Measurements from ENCODE around the gene CNTNAP2. TPM values are rescaled to one million over a fixed set of nuclear protein-coding genes. Genes with fewer than 3 reads are reported as not detected.
"Not testable (repeated sequence)": the region's sequence is repeated elsewhere in the genome, so short reads cannot be mapped to it uniquely, and the experiment has no call there.

CNTNAP2 gene
- total RNA-seq, 1 donor from 2014 or later: 4.2 TPM

DNA sequence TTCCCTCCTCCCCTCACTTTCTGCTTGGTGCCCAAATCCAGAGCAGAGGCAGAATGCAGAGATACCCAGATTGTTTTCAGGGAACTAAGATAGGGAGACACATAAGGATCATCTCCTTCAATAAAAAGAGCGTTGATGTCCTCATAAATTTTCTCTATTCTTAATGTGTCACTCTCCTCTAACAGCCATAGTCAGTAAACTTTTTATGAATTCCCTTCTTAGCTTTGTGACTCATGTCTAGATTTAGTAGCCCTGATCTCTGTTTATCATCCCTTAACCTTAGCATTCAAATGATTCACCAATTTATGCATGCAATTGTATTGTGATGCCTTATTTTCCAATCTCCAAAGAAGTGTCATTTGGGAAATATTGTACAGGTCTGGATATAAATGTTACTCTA is 1478.4 kb downstream of the CNTNAP2 start:
- DNase-seq (ENCODE audit: low spot score in 2 of 2, unreplicated experiment in 2 of 2): no peak
- H3K27me3 Mint-ChIP-seq (ENCODE audit: low read depth): peaks cover 8% of the 10 kb centered on the region
- H3K36me3 Mint-ChIP-seq: no peaks in the 10 kb centered on the region
- H3K4me1 Mint-ChIP-seq: no peaks in the 10 kb centered on the region
- H3K4me3 Mint-ChIP-seq: no peak overlapping the region
- no peak overlapping the region for H3K27ac Mint-ChIP-seq
- peaks cover 13% of the 10 kb centered on the region for H3K9me3 Mint-ChIP-seq
- TF ChIP-seq, protein P1, sequence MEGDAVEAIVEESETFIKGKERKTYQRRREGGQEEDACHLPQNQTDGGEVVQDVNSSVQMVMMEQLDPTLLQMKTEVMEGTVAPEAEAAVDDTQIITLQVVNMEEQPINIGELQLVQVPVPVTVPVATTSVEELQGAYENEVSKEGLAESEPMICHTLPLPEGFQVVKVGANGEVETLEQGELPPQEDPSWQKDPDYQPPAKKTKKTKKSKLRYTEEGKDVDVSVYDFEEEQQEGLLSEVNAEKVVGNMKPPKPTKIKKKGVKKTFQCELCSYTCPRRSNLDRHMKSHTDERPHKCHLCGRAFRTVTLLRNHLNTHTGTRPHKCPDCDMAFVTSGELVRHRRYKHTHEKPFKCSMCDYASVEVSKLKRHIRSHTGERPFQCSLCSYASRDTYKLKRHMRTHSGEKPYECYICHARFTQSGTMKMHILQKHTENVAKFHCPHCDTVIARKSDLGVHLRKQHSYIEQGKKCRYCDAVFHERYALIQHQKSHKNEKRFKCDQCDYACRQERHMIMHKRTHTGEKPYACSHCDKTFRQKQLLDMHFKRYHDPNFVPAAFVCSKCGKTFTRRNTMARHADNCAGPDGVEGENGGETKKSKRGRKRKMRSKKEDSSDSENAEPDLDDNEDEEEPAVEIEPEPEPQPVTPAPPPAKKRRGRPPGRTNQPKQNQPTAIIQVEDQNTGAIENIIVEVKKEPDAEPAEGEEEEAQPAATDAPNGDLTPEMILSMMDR (IDR thresholded peaks at IDR 0.05; ENCODE audit: unreplicated experiment): no peak

DNA sequence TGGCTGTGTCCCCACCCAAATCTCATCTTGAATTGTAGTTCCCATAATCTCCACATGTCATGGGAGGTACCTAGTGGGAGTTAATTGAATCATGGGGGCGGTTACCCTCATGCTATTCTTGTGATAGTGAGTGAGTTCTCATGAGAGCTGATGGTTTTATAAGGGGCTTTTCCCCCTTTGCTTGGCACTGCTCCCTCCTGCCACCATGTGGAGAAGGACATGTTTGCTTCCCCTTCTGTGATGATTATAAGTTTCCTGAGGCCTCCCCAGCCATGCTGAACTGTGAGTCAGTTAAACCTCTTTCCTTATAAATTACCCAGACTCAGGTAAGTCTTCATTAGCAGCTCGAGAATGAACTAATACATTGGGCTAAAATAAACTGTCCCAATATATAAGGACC is 1482.1 kb downstream of the CNTNAP2 start:
- not testable (repeated sequence) for H3K27ac Mint-ChIP-seq; H3K36me3 Mint-ChIP-seq; DNase-seq (ENCODE audit: low spot score in 2 of 2, unreplicated experiment in 2 of 2); H3K4me1 Mint-ChIP-seq; H3K27me3 Mint-ChIP-seq (ENCODE audit: low read depth); H3K4me3 Mint-ChIP-seq
- peaks cover 13% of the 10 kb centered on the region for H3K9me3 Mint-ChIP-seq

DNA sequence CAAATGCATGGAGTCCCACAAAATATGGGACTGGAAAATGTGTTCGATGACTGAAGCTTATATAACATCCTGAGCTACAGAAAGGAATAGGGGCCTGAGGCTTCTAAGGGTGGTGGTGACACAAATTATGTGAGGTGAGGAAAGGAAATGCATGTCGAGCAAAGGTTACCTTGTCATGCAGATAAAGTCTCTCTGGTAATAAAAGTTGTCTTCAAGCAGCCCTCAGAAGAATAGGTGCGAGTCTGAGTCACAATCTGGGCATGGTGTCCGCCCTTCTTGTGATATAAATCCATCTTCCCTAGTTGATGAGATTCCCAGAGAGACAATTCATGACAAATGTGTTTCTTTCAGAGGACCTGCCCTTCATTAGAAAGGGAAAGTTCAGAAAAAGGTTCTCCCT is 1488.7 kb downstream of the CNTNAP2 start:
- no peak overlapping the region for H3K4me3 Mint-ChIP-seq
- H3K4me1 Mint-ChIP-seq: no peaks in the 10 kb centered on the region
- H3K27me3 Mint-ChIP-seq (ENCODE audit: low read depth): peaks cover 13% of the 10 kb centered on the region
- no peak for DNase-seq (ENCODE audit: low spot score in 2 of 2, unreplicated experiment in 2 of 2)
- H3K9me3 Mint-ChIP-seq: peaks cover 8% of the 10 kb centered on the region
- no peak overlapping the region for H3K27ac Mint-ChIP-seq
- no peaks in the 10 kb centered on the region for H3K36me3 Mint-ChIP-seq
- TF ChIP-seq, protein P1 (IDR thresholded peaks at IDR 0.05; ENCODE audit: unreplicated experiment): no peak

DNA sequence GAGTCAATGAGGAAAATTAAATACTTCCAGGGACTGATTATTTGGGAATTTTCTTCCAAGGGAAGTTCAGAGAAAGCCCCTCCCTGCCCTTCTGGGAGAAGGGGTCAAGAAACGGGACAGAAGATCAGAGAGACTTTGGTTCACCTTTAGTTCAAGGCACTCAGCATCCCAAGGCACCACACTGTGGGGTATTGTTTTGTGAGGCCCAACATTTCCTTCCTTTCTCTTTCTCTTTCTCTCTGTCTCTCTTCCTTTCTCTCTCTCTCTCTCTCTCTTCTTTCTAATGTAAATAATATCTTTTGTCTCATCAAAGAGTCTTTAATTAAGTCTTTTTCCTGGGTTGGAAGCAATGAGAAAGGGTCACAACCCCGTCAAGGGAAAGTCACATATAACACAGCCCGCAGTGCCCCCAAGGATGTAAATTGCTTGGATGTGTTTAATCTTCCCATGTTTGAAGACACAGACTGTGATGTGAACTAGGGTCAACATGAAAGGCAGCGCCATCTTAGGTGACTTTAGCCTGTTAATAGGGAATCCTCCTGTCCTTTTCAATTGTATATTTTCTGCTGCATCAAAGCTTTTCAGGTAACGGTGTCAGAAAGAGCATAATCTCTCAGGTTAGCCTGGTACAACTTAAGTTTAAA is 1490.7 kb downstream of the CNTNAP2 start:
- H3K9me3 Mint-ChIP-seq: peaks cover 8% of the 10 kb centered on the region
- no peaks in the 10 kb centered on the region for H3K36me3 Mint-ChIP-seq
- H3K27ac Mint-ChIP-seq: no peak overlapping the region
- no peak overlapping the region for H3K4me3 Mint-ChIP-seq
- H3K4me1 Mint-ChIP-seq: no peaks in the 10 kb centered on the region
- DNase-seq (ENCODE audit: low spot score in 2 of 2, unreplicated experiment in 2 of 2): no peak
- H3K27me3 Mint-ChIP-seq (ENCODE audit: low read depth): peaks cover 13% of the 10 kb centered on the region
- TF ChIP-seq, protein P1 (IDR thresholded peaks at IDR 0.05; ENCODE audit: unreplicated experiment): no peak

DNA sequence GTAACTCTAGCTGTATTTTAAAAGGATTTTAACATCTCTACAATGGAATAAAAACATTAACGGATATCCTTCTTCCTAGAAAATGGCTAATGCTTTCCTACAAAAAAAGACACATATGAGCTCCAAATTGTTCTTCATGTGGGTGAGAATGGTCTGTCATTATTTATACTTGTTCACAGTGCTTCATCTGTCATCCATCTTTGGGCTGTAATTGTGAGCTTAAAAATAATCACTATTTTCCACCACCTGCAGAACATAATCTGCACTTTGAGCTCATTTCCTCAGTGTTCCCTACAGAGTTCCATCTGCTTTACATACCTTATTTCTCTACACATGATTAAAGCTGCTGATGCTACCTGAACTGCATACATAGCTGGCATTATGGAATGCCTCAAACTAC is 1494.8 kb downstream of the CNTNAP2 start:
- Mint-ChIP-seq H3K4me1 (no peaks in the 10 kb centered on the region), H3K27me3 (ENCODE audit: low read depth) (no peaks in the 10 kb centered on the region), H3K27ac (no peak overlapping the region), H3K9me3 (no peaks in the 10 kb centered on the region), H3K4me3 (no peak overlapping the region), H3K36me3 (no peaks in the 10 kb centered on the region)
- TF ChIP-seq, protein P1 (IDR thresholded peaks at IDR 0.05; ENCODE audit: unreplicated experiment): no peak
- DNase-seq (ENCODE audit: low spot score in 2 of 2, unreplicated experiment in 2 of 2): no peak

DNA sequence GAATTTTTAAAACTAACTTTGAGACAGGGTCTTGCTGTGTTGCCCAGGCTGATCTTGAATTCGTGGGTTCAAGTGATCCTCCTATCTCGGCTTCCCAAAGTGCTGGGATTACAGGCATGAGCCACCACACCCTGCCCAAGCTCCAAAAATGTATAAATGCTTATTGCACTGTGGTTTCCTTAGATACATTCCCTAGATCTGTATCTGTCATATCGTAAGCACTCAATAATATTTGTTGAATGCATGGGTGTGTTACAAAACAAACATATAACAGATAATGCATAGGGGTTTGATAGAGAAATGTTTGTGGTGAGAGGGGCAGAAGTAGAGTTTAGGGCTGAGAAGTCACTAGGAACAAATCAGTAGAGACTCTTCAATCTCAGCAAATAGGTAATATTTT is 1518.7 kb downstream of the CNTNAP2 start:
- peaks cover 15% of the 10 kb centered on the region for H3K4me1 Mint-ChIP-seq
- H3K36me3 Mint-ChIP-seq: no peaks in the 10 kb centered on the region
- peaks cover 3% of the 10 kb centered on the region for H3K27me3 Mint-ChIP-seq (ENCODE audit: low read depth)
- no peak overlapping the region for H3K4me3 Mint-ChIP-seq
- DNase-seq (ENCODE audit: low spot score in 2 of 2, unreplicated experiment in 2 of 2): no peak
- TF ChIP-seq, protein P1 (IDR thresholded peaks at IDR 0.05; ENCODE audit: unreplicated experiment): no peak
- H3K9me3 Mint-ChIP-seq: peaks cover 23% of the 10 kb centered on the region
- no peak overlapping the region for H3K27ac Mint-ChIP-seq
